NCI-H146 treated with DMSO at 0.1 percent for 48 hours (cell line): ENCODE results near the gene NPTX1.

Experiments
- DNase-seq: peaks from one replicate; lab custom pipeline; 2025; ENCODE audit not compliant: unreplicated experiment; lab: John Stamatoyannopoulos, UW

Gene NPTX1

DNA sequence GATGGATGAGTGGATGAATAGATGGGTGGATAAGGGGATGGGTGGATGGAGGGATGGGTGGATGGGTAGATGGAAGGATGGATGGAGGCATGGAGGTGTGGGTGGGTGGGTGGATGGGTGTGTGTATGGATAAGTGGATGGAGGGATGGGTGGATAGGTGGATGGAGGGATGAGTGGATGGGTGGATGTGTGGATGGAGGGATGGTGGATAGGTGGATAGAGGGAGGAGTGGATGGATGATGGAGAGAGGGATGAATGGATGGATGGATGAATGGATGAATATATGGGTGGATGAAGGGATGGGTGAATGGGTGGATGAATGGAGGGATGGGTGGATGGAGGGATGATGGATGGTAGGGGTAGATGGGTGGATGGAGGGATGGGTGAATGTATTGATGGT is 27.5 kb upstream of the NPTX1 start:
- DNase-seq = no peak

DNA sequence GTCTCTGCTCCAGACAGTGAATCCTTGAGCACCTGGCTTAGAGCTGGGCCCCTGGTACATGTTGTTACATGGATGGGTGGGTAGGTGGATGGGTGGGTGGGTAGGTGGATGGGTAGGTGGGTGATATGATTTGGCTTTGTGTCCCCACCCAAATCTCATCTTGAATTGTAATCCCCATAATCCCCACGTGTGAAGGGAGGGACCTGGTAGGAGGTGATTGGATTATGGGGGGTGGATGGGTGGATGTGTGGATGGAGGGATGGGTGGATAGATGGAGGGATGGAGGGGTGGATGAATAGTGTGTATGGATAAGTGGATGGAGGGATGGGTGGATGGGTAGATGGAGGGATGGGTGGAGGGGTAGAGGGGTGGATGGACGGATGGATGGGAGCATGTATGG is 26.6 kb upstream of the NPTX1 start:
- DNase-seq = no peak

DNA sequence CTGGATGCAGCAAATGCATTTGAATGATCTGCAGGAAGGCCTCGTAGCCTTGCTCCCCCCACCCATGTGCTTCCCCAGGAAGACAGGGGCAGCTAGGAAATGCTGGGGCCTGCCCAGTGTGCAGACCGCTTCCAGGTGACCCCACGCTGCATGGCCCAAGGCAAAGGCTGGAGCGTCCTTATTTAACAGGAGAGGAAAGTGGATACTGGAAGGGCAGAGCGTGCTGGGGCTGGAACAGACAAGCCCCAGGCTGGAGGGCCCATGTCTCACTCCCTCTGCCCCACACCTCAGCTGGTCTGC is 26.1 kb upstream of the NPTX1 start:
- DNase-seq = no peak

DNA sequence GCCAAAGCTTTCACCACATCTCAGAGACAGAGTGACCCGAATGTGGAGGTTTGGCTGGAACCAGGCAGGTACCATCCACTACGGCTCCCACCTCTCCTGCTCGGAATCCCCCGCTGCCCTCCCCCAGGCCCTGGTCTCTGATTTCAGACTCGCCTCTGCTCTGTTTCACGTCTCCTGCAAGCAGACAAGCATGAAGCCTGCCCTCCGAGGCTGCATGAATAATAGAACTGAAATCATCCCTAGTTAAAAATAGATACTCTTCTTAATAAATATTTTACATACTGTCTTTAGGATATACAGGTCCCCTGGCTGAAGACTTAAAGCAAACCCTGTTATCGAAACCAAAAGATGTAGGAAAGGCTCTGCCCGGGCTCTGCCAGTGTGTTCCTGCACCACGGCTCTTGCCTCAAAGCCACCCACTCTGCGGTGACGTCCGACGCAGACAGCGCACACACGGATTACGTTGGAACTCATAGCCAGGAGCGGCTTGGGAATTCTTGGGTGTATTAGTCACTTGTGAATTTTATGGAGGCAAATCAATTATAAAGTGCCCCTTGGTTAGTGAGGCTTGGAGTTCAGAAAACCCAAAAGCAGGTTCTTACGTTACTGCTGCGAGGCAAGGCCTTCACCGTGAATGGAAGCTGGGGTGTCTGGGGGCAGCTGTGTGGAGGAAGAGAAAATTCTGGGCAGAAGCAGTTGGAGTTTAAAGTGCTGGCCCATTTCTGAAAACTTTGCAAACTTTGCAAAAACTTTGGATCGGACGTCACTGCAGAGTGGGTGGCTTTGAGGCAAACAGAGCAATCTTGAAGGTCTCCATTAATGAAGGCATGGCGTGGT is 25.6 kb upstream of the NPTX1 start:
- DNase-seq = no peak

DNA sequence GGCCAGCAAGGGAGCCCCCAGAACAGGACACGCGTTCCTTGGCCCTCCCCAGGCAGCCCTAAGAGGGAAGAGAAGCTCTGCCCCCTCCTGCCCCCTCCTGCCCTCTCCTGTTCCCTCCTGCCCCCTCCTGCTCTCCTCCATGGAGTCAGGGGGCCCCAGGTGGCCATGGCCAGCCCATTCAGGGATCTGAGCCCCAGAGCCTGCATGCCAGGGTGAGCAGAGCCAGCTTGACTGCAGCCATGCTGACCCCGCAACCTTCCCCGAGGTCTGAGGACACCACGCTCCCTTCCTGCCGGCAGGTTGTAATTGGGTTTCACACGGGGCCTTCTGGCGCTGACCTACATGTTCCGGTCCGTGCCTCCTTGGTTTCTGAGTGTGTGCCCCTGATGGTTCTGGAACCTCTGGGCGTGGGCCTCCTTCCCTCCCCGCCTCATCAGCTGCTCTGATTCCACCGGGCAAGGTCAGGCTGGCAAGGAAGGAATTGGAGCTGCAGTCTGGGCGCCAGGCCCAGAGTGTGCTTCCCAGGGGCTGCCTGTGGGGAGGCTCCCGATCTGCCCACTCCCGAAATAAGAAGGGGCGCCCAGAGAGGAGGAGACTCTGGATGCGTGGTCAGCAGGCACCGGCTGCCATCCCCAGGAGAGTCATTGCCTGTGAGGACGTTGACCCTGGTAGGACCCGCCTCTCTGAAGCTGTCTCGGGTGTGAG is 23.7 kb upstream of the NPTX1 start:
- DNase-seq = no peak

DNA sequence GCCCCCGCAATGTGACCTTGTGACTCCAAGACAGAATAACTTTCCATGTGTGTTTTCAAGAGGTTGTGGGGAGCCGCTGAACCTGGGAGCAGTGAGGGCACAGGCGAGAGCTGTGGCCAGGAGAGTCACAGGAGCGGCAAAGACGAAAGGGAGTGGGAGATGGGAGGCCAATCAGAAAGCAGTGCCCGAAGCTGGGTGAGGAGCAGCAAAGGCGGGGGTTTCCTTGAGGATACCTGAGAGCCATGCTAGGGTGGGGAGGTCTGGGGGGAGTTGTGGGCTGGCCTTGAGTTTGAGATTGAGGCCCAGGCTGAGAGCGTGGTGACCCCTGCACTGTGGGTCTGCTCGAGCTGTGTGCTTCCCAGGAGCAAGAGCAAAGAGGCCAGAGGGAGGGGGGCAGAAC is 23.2 kb upstream of the NPTX1 start:
- DNase-seq = no peak

DNA sequence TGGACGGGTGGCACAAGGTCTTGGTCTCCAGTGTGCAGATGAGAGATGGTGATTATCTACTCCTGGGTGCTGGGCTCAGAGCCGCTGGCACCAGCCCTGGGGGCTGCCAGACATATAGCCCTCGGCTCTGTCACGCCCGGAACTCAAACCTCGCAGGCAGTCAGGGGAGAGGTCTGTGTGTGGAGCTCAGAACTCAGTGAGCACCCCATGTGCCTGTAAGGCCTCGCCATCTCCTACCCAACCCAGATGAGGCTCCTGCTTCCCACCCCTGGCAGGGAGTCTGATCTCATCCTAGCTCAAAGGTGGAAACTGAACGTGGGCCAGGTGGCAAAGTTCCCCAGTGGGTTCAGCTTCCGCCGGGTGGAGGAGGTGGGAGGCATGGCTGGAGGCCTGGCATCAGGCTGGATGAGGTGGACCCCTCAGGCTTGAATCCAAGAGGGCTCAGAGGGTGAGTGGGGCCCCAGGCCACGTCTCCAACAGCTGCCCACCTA is 22.6 kb upstream of the NPTX1 start:
- DNase-seq = no peak

DNA sequence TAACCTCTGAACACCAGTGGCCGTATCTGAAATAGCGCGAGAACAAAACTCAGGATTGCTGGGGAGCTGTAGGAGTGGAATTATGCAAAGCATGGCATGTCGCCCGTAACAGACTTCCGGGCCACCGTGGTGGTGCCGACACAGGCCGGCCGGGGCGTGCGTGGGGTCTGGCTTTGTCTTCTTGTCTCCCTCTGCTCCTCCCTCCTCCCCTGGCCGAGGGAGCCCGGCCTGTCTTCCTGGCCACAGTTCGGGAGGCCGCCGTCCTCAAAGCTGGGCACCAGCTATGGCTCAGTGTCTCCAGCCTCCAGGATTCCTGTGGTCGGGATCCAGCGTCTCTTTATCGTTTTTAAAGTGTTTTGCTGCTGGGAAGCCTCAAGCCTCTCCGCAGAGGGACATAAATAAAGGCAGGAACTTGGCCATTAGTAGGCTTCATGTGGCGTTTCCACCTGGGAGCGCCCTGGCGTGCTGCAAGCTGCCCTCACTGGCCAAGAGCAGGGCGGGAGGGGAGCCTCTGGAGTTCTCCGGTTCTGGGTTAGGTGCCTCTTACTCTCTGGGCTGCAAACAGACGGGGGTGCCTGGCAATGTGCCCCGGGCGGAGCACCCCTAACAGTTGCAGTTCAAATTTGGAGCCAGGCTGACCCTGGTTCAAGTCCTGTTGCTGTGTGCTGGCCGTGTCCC is 22.0 kb upstream of the NPTX1 start:
- DNase-seq = no peak

DNA sequence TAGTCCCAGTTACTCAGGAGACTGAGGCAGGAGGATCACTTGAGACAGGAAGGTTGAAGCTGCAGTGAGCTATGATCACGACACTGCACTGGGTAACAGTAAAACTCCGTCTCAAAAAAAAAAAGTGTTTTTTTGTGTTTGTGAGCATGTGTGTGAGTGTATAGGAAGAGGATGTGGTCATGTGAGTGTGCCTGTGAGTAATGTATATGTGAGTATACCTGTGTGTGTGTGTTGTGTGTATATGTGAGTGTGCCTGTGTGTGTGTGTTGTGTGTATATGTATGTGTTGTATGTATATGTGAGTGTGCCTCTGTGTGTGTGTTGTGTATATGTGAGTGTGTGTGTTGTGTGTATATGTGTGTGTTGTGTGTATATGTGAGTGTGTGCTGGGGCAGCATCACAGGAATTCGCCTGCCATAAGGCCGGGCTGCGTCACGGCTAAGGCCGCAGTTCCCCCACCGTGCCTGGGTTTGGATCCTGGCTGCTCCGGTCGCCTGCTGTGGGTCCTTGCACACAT is 21.4 kb upstream of the NPTX1 start:
- DNase-seq = no peak

DNA sequence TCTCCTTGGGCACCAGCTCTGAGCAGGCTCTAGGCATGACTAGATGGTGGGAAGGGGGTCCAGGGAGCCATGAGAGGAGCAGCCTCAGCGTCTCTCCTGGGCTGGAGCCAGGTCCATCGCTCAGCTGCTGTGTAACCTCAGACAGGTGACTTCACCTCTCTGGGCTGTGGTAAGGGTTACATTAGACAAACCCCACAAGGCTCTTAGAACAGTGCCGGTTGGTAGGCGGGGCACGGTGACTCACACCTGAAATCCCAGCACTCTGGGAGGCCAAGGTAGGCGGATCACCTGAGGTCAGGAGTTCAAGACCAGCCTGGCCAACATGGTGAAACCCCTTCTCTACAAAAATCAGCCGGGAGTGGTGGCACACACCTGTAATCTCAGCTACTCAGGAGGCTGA is 18.1 kb upstream of the NPTX1 start:
- DNase-seq = no peak

DNA sequence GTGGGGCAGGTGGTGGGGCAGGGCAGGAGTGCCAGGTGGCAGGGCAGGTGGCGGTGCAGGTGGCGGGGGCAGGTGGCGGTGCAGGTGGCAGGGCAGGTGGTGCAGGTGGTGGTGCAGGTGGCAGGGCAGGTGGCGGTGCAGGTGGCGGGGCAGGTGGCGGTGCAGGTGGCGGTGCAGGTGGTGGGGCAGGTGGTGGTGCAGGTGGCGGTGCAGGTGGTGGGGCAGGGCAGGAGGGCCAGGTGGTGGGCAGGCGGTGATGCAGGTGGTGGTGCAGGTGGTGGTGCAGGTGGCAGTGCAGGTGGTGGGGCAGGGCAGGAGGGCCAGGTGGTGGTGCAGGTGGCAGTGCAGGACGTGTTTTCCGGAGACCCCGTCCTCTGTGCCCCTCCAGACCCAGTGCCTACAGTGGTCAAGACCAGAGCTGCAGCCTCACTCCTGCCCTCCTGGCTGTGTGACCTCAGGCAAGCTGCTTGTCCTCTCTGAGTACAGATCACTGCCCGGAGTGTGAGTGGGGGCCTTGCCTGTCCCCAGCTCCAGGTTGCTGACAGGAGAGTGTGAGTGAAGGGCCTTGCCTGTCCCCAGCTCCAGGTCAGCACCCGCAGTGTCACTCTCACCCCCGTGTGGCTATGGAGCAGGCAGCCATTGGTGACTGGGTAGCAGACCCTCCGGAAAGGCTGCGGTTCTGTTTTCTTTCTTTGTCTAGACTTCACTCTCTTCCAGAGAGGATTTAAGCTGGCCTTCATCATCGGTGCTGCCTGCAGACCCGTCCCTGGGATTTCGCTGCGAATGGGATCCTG is 16.1 kb upstream of the NPTX1 start:
- DNase-seq = no peak

DNA sequence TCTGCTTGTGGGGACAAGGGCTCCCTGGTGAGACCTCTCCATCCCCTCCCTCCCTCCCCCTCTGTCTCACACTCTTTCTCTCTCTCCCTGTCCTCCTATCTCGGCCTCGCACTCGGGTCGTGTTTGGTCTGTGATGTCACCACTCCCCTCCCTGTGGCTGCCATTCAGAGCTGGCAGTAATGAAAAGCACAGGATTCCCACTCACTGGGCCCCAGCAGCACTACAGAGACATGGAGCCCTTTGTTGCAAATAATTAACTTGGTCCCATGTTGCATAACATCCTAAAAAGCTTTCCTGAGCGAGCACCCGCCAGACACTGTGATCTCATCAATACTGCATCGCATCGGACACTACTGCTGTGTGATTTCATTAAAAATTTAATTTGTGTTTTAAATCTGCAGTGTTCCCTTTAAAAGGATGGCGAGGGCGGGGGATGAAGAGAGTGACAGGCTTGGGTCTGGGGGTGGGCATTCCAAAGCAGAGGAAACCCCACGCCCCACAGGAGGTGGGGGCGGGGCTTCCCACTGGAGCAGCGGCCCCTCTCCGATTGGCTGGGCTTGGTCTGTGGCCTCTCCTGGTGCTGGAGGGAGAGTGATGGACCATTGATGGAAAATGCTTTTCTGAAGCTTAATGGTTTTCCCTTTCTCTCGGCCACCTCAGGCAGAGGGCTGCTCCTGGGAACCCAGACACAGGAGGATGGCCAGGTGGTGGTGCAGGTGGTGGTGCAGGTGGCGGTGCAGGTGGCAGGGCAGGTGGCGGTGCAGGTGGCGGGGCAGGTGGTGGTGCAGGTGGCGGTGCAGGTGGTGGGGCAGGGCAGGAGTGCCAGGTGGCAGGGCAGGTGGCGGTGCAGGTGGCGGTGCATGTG is 15.3 kb upstream of the NPTX1 start:
- DNase-seq = no peak

DNA sequence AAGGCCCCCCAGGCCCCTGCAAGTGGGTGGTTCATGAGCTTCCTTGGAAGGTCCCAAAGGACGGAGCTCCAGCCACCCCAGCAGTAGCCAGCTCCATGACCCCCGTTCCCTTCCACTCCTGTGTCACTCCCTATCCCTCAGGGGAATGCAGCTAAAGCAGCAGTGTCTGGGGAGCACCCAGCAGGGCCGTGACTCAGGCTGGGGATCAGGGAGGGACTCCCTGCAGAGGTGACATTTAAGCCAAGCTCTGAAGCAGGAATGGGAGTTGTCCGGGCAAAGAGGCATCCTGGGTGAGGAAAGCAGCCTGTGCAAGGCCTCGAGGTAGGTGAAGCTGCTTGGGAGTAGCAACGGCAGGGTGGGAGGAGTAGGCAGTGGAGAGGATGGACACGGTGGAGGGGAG is 11.1 kb upstream of the NPTX1 start:
- DNase-seq = no peak

DNA sequence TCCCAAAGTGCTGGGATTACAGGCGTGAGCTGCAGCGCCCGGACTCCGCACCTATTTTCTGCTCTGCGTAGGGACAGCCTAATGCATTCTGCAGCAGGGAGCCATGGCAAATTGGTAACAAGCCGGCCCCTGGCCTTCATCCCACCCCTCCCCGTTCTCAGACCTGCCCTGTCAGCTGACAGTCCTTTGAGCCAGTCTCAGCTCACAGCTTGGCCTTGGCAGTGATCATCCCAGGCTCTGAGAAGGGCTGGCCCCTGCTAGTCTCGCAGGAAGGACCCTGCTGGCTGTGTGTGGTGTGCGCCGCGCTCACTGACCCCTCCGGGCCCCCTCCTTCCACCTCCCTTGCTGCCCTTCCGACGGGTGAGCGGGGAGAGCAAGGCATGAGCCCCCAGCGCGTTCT is 10.3 kb upstream of the NPTX1 start:
- no peak for DNase-seq

DNA sequence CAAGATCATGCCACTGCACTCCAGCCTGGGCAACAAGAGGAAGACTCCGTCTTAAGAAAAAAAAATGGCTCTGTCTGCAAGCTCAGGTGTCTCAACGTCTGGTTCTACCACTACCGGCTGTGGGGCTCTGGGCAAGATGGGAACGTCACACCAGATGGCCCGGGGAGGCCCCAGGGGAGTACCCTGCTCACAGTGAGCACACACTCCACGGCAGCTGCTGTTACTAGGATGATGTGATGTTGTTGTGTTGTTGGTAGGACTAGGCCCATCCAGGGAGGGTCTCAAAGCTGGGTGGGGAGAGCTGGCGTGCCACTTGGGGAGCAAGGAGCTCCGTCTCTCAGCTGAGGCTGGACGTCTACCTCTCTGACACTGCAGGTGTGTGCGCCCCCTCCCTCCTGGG is 9.4 kb upstream of the NPTX1 start:
- no peak for DNase-seq

DNA sequence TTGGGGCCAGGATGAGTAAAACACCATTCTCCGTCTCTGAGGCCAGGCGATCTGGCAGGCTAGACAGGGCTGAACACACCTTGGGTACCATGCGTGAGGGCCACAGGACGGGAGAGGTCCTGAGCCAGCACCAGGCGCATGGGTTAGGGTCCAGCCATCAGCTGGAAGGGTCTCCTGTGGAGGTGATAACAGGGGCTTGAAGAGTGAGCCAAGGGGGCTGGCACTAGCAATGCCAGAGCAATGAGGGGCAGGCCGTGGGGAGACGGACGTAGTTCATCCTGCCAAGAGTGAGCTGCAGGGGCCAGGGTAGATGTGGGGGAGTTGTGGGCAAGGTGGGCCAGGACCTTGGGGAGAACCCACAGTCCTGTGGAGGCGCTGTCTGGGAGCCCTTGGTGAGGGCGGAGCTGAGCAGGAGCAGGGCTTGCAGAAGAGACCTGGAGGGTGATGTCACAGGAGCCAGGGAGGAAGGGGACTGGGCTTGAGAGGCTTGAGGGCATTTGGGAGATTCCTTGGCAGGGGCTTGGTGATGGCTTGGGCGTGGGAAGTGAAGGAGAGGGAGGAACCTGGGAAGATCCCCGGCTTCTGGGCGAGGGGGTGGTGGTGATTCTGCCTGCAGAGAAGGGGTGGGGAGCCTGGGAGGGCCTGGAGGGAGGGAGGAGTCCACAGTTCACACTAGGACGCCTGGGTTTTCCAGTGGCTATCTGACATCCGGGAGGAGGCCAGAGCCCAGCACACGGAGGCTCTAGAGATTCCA is 6.3 kb upstream of the NPTX1 start:
- DNase-seq = no peak

DNA sequence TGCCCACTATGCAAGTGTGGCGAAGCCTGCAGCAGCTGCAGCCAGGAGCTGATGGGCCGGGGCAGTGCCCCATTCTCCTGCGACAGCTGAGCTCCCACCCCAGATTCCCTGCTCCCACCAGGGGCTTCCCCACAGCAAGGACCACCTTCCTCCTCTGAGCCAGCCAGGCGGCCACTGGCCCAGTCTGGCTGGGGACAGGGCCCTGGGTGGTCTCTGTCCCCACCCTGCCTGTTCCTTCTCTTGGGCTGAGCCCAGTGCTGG is 5.6 kb upstream of the NPTX1 start:
- DNase-seq = no peak

DNA sequence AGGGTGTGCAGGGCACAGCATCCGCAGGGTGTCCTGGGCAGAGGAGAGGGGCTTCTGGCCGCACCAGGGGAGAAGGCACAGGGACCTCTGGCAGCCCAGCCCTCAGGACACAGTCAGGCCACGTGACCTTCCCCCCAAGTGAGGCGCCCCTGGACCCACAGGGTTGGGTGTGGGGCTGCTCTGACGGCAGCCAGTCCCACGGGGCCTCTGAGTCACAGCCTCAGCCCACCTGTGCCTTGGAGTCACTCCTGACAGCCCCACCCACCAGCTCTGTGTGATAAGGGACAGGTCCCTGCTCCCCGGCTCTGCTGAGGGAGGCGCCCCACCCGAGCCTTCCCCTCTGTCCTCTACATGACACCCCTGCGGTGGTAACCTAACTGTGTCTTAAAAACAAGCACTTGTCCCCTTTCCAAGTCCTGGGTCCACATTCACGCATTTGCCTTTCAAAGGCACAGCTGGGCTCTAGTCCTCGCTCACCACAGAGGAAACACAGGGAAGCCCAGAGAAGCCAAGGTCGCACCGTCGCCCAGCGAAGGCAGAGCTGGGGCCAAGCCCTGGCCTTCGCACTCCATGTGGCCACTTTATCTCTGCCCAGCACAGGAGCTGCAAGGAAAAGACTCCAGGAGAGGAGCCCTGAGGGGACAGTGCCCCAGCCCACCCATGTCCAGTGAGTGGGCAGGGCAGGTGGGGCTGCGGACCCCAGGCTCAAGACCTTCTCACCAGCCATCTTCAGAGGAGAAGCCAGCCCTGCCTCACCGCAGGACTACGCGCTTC is 5.1 kb upstream of the NPTX1 start:
- no peak for DNase-seq

DNA sequence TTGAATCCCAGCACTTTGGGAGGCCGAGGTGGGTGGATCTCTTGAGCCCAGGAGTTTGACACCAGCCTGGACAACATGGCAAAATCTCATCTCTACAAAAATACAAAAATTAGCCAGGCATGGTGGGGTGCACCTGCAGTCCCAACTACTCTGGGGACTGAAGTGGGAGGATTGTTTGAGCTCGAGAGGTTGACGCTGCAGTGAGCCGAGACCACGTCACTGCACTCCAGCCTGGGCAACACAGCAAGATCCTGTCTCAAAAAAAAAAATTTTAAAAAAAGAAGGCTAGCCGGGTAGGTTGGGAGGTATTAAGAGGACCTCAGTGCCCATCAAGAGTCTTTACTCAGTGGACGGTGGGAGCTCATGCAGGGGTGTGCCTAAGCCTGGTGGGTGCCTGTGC is 3.8 kb upstream of the NPTX1 start:
- no peak for DNase-seq
